Uterus (tissue), 4 donors: ENCODE results near the gene ALDH6A1. TPM values are rescaled to one million over a fixed set of nuclear protein-coding genes. Genes with fewer than 3 reads are reported as not detected.

ENCODE experiments used
- DNase-seq, 2 donors: peaks; one replicate each; pipeline ENCODE4 v3.0.0-alpha.2; 2019 to 2020
- H3K27ac ChIP-seq, 2 donors: fragments of 200-600 bp; sonication (generic); 1 replicate in 1 of 2; 2 replicates in 1 of 2; pipeline ENCODE4 v1.5.1; 2016 to 2018
- H3K27me3 ChIP-seq, 2 donors: fragments of 200-600 bp; sonication (generic); one replicate each; pipeline ENCODE4 v1.5.1; 2018 to 2019; ENCODE audit warnings: control low read depth in 1 of 2
- H3K36me3 ChIP-seq, 2 donors: fragments of 200-600 bp; sonication (generic); one replicate each; pipeline ENCODE4 v1.5.1; 2019; ENCODE audit warnings: control low read depth in 1 of 2
- H3K4me1 ChIP-seq, 2 donors: fragments of 200-600 bp; sonication (generic); one replicate each; pipeline ENCODE4 v1.5.1; 2018 to 2019; ENCODE audit warnings: control low read depth in 1 of 2
- H3K4me3 ChIP-seq, 2 donors: fragments of 200-600 bp; sonication (generic); 1 replicate in 1 of 2; 2 replicates in 1 of 2; pipeline ENCODE4 v1.5.1; 2018 to 2019; ENCODE audit warnings: mild to moderate bottlenecking in 1 of 2
- H3K9me3 ChIP-seq, 2 donors: fragments of 200-600 bp; sonication (generic); one replicate each; pipeline ENCODE4 v1.5.1; 2019; ENCODE audit warnings: control low read depth in 1 of 2
- CTCF ChIP-seq, 4 experiments: fragments of 200-600 bp in 2 of 4; fragments of 450-650 bp in 2 of 4; sonication (generic) in 2 of 4; IDR thresholded peaks; one replicate each; pipeline ENCODE4 v1.5.1; 2016 to 2019; ENCODE audit warnings: antibody characterized with exemption in 4 of 4, mild to moderate bottlenecking in 2 of 4, moderate library complexity in 1 of 4
- POLR2A ChIP-seq, 2 donors: fragments of 450-650 bp; IDR thresholded peaks; one replicate each; pipeline ENCODE4 v1.6.1; 2016; ENCODE audit warnings: antibody characterized with exemption in 2 of 2, mild to moderate bottlenecking in 1 of 2, moderate library complexity in 1 of 2
- intact Hi-C: fragments of 100-400 bp; cut with DNase I; formaldehyde crosslinking; loops from one replicate; pipeline ENCODE4 v1.15.1; 2023; ENCODE audit warnings: low total_unique reads
- total RNA-seq, 4 donors: library from RNA; depleted of rRNA in 3 of 4; stranded (reverse); fragments of >200 nt in 3 of 4; gene quantifications; one replicate each; pipeline versions ENCODE4 v1.1.0 to v1.2.4, GENCODE V29; 2014 to 2023
- donor health status: DM: yes; HTN: yes; CAD: no.

The ALDH6A1 gene
- total RNA-seq, 4 donors from 2014 or later, result 10.0 to 85.0 (median 49.5) TPM

GRCh38 chr14:74018174-74018585 lies 66.1 kb downstream of the ALDH6A1 start:
- Histone ChIP-seq H3K27ac (peak overlapping the region; percentile 89 to 93), H3K4me1 (no peaks in the 10 kb centered on the region), H3K9me3 (no peaks in the 10 kb centered on the region), H3K36me3 (no peaks in the 10 kb centered on the region), H3K4me3 (peak overlapping the region; percentile 67 to 82), H3K27me3 (no peaks in the 10 kb centered on the region)
- TF ChIP-seq CTCF (IDR thresholded peaks at IDR 0.05), result no peak
- TF ChIP-seq POLR2A (IDR thresholded peaks at IDR 0.05), result no peak
- no peak for DNase-seq
- intact Hi-C loops, result no loop called here

- Histone ChIP-seq H3K36me3 (no peaks in the 10 kb centered on the region), H3K4me3 (no peak overlapping the region), H3K4me1 (no peaks in the 10 kb centered on the region), H3K27ac (no peak overlapping the region), H3K9me3 (no peaks in the 10 kb centered on the region), H3K27me3 (no peaks in the 10 kb centered on the region)
- no peak for DNase-seq
- intact Hi-C loops, result no loop called here
- TF ChIP-seq POLR2A (IDR thresholded peaks at IDR 0.05), result no peak
- no peak for TF ChIP-seq CTCF (IDR thresholded peaks at IDR 0.05)
These were observed 68.3 kb downstream of the ALDH6A1 start for GRCh38 chr14:74015963-74016362.

- Histone ChIP-seq H3K4me1 (no peaks in the 10 kb centered on the region), H3K4me3 (no peak overlapping the region), H3K36me3 (no peaks in the 10 kb centered on the region), H3K27ac (no peak overlapping the region), H3K9me3 (no peaks in the 10 kb centered on the region), H3K27me3 (no peaks in the 10 kb centered on the region)
- no peak for DNase-seq
- TF ChIP-seq POLR2A (IDR thresholded peaks at IDR 0.05) (no peak), CTCF (IDR thresholded peaks at IDR 0.05) (no peak)
- intact Hi-C loops, result no loop called here
These were observed 69.1 kb downstream of the ALDH6A1 start for GRCh38 chr14:74015176-74015575.

GRCh38 chr14:74014299-74014698 lies 70.0 kb downstream of the ALDH6A1 start:
- DNase-seq, result no peak
- no peaks in the 10 kb centered on the region for H3K36me3 ChIP-seq
- no peak for TF ChIP-seq POLR2A (IDR thresholded peaks at IDR 0.05)
- no peak for TF ChIP-seq CTCF (IDR thresholded peaks at IDR 0.05)

GRCh38 chr14:74008843-74009499 lies 75.3 kb downstream of the ALDH6A1 start:
- Histone ChIP-seq H3K4me3 (no peak overlapping the region), H3K27me3 (no peaks in the 10 kb centered on the region), H3K4me1 (no peaks in the 10 kb centered on the region), H3K9me3 (no peaks in the 10 kb centered on the region), H3K36me3 (no peaks in the 10 kb centered on the region), H3K27ac (no peak overlapping the region)
- TF ChIP-seq POLR2A (IDR thresholded peaks at IDR 0.05), result no peak
- no peak for TF ChIP-seq CTCF (IDR thresholded peaks at IDR 0.05)
- intact Hi-C loops, result no loop called here
- no peak for DNase-seq

More at GRCh38 chr14:74014299-74014698, 70.0 kb downstream of the ALDH6A1 start:
- Histone ChIP-seq H3K27me3 (no peaks in the 10 kb centered on the region), H3K4me3 (no peak overlapping the region), H3K9me3 (no peaks in the 10 kb centered on the region), H3K27ac (no peak overlapping the region), H3K4me1 (no peaks in the 10 kb centered on the region)
- intact Hi-C loops, result no loop called here

Other genes starting within 250 kb of the ALDH6A1 start
- 10 to 100 TPM in 2 of 4 donors, 1 to 10 TPM in 1, under 1 TPM in 1; 0.59 to 19.0 (median 11.0) TPM for gene PTGR2, start 232.6 kb downstream of the ALDH6A1 start, total RNA-seq
- gene ZNF410, start 197.6 kb downstream of the ALDH6A1 start, total RNA-seq, result 10 to 100 TPM; 48.8 to 93.7 (median 58.2) TPM
- gene FAM161B, start 134.4 kb downstream of the ALDH6A1 start, total RNA-seq, result 1 to 10 TPM in 3 of 4 donors, under 1 TPM in 1; 0.29 to 10.0 (median 4.9) TPM
- 100 to 1,000 TPM in 1 of 4 donors, 10 to 100 TPM in 3; 18.5 to 103 (median 30.0) TPM for gene COQ6, start 134.2 kb downstream of the ALDH6A1 start, total RNA-seq
- gene ENTPD5, start 65.2 kb downstream of the ALDH6A1 start, total RNA-seq, result 100 to 1,000 TPM in 1 of 4 donors, 10 to 100 TPM in 2, under 1 TPM in 1; 0.59 to 285 (median 14.0) TPM
- gene BBOF1, start 65.1 kb downstream of the ALDH6A1 start, total RNA-seq, result 10 to 100 TPM; 14.0 to 22.0 (median 15.0) TPM
- 10 to 100 TPM in 3 of 4 donors, 1 to 10 TPM in 1; 4.4 to 12.7 (median 11.7) TPM for gene LIN52, start 503 bp upstream of the ALDH6A1 start, total RNA-seq
- not detected for gene VSX2, start 155.0 kb upstream of the ALDH6A1 start, total RNA-seq
- gene ABCD4, start 218.5 kb upstream of the ALDH6A1 start, total RNA-seq, result 10 to 100 TPM; 26.1 to 73.4 (median 49.5) TPM